PC-9 (cell line): Measurements from ENCODE around the gene EHMT1. TPM values are rescaled to one million over a fixed set of nuclear protein-coding genes. Genes with fewer than 3 reads are reported as not detected.

ENCODE experiments used
- BruUV-seq: library from RNA; stranded (reverse); fragments of 400-500 nt; replicated peaks from 2 replicates; lab custom pipeline; 2021; lab: Mats Ljungman, UMichigan
- CTCF ChIA-PET: fragments of 300-600 bp; sonication (Branson Sonifier 250); formaldehyde crosslinking; loops from one replicate; lab custom pipeline; 2022; ENCODE audit warnings: antibody characterized with exemption; lab: Charles Lee
- POLR2A ChIA-PET: fragments of 300-600 bp; sonication (Branson Sonifier 250); formaldehyde crosslinking; loops from one replicate; lab custom pipeline; 2022; ENCODE audit warnings: antibody characterized with exemption; ENCODE audit not compliant: unreplicated experiment; lab: Charles Lee
- DNase-seq, 2 experiments: peaks; one replicate each; pipeline versions ENCODE4 v3.0.0 to v3.0.0-alpha.2; 2015 to 2022; ENCODE audit warnings: mixed read lengths in 1 of 2
- H2AFZ ChIP-seq: fragments of 200-600 bp; sonication (generic); 2 replicates; pipeline ENCODE4 v1.8.1; 2017; ENCODE audit warnings: antibody characterized with exemption
- H3F3A ChIP-seq: fragments of 200-600 bp; sonication (generic); 2 replicates; pipeline ENCODE4 v1.8.1; 2017; ENCODE audit warnings: antibody characterized with exemption, mild to moderate bottlenecking, low read depth; ENCODE audit not compliant: insufficient read depth
- H3K27ac ChIP-seq: fragments of 200-600 bp; sonication (generic); 2 replicates; pipeline ENCODE4 v1.6.1; 2016; ENCODE audit warnings: mixed run types
- H3K27me3 ChIP-seq: fragments of 200-600 bp; sonication (generic); 2 replicates; pipeline ENCODE4 v1.6.1; 2016; ENCODE audit warnings: low read depth, mixed run types; ENCODE audit not compliant: insufficient read depth
- H3K36me3 ChIP-seq: fragments of 200-600 bp; sonication (generic); 2 replicates; pipeline ENCODE4 v1.6.1; 2016; ENCODE audit warnings: low read depth, mixed run types
- H3K4me1 ChIP-seq: fragments of 200-600 bp; sonication (generic); replicated peaks from 2 replicates; pipeline ENCODE4 v1.6.1; 2016; ENCODE audit warnings: mixed run types; ENCODE audit not compliant: insufficient read depth
- H3K4me2 ChIP-seq: fragments of 200-600 bp; sonication (generic); 2 replicates; pipeline ENCODE4 v1.6.1; 2017; ENCODE audit warnings: mixed run types
- H3K4me3 ChIP-seq: fragments of 200-600 bp; sonication (generic); 2 replicates; pipeline ENCODE4 v1.6.1; 2016; ENCODE audit warnings: mixed run types
- H3K79me2 ChIP-seq: fragments of 200-600 bp; sonication (generic); 2 replicates; pipeline ENCODE4 v1.6.1; 2017; ENCODE audit warnings: low read depth, mixed run types
- H3K9me2 ChIP-seq: fragments of 200-600 bp; sonication (generic); 2 replicates; pipeline ENCODE4 v1.8.1; 2017; ENCODE audit warnings: mild to moderate bottlenecking; ENCODE audit not compliant: insufficient read depth
- H3K9me3 ChIP-seq: fragments of 200-600 bp; sonication (generic); 2 replicates; pipeline ENCODE4 v1.8.1; 2016; ENCODE audit warnings: low read depth; ENCODE audit not compliant: insufficient read depth
- H4K20me1 ChIP-seq: fragments of 200-600 bp; sonication (generic); 2 replicates; pipeline ENCODE4 v1.8.1; 2017; ENCODE audit not compliant: insufficient read depth
- EZH2 ChIP-seq: fragments of 200-600 bp; sonication (generic); IDR thresholded peaks from 2 replicates; pipeline ENCODE4 v1.8.0; 2017; ENCODE audit warnings: antibody characterized with exemption, low read depth
- intact Hi-C: fragments of 100-400 bp; cut with micrococcal nuclease; formaldehyde crosslinking; loops from one replicate; pipeline ENCODE4 v1.10.0; 2022; ENCODE audit not compliant: unreplicated experiment
- total RNA-seq: library from RNA; stranded (reverse); gene quantifications from 2 replicates; pipeline ENCODE4 v1.2.3, GENCODE V29; 2021
- TF ChIP-seq, protein P1 (sequence below): fragments of 200-600 bp; sonication (generic); conservative IDR thresholded peaks from 2 replicates; pipeline ENCODE4 v1.6.1; 2017; ENCODE audit warnings: mixed run types, antibody characterized with exemption, mild to moderate bottlenecking, moderate library complexity

EHMT1 gene
- total RNA-seq, 1 experiment from 2014 or later: 116 TPM

DNA sequence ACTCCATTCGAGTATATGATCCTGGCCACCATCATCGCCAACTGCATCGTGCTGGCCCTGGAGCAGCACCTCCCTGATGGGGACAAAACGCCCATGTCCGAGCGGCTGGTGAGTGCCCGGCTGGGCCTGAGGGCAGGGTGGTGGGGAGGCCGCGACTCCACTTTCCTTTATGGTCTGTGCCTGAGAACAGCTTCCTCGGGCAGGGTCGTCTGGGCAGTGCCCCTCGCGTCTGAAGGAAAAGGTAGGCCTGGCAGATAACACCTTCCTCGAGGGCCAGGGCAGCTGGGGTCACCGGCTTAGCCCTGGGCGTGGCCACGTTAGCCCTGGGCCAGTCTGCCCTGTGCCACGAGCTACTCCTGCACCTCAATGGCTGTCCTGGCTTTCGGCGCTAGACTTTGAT lies 260.2 kb downstream of the EHMT1 start:
- CTCF ChIA-PET: no interaction called here
- Histone ChIP-seq H3K4me3 (no peak overlapping the region), H3K9me3 (no peaks in the 10 kb centered on the region), H3K4me2 (no peak overlapping the region), H3K27ac (no peak overlapping the region), H4K20me1 (no peaks in the 10 kb centered on the region), H3K4me1 (no peaks in the 10 kb centered on the region), H2AFZ (no peak overlapping the region), H3K36me3 (no peaks in the 10 kb centered on the region), H3K79me2 (no peaks in the 10 kb centered on the region), H3F3A (no peaks in the 10 kb centered on the region), H3K27me3 (peaks cover 34% of the 10 kb centered on the region), H3K9me2 (no peaks in the 10 kb centered on the region)
- TF ChIP-seq, protein P1, sequence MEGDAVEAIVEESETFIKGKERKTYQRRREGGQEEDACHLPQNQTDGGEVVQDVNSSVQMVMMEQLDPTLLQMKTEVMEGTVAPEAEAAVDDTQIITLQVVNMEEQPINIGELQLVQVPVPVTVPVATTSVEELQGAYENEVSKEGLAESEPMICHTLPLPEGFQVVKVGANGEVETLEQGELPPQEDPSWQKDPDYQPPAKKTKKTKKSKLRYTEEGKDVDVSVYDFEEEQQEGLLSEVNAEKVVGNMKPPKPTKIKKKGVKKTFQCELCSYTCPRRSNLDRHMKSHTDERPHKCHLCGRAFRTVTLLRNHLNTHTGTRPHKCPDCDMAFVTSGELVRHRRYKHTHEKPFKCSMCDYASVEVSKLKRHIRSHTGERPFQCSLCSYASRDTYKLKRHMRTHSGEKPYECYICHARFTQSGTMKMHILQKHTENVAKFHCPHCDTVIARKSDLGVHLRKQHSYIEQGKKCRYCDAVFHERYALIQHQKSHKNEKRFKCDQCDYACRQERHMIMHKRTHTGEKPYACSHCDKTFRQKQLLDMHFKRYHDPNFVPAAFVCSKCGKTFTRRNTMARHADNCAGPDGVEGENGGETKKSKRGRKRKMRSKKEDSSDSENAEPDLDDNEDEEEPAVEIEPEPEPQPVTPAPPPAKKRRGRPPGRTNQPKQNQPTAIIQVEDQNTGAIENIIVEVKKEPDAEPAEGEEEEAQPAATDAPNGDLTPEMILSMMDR: no peak
- no peak for TF ChIP-seq EZH2
- POLR2A ChIA-PET: no interaction called here
- BruUV-seq: no TSS peak
- no peak for DNase-seq
- intact Hi-C loops: no loop called here

DNA sequence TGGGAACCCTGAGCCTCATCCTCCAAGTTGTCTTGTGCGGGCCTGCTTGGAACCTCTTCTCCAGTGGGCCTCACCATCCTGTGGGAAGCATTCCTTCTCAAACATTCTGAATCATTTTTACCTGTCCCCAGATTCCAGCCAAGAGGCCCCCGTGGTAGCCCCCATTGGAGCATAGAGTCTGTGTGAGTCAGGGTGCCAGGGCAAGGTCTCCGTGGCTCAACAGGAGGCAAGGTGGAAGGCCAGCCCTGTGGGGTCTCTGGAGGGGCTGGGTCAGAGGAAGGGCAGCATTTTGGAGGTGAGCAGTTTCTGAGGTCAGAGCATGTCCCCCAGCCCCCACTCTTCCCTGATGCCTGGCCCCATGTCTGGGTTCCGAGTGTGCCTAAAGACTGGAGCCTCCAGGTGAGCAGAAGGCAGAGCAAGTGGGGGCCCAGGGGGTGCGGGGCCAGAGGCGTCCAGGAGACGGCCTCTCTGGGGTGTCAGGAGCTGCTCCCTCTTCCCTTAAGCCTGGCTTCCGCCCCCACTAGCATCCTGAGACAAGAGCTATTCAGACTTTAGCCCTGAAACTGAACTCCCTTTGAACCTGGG lies 260.9 kb downstream of the EHMT1 start:
- peaks cover 33% of the 10 kb centered on the region for H3K27me3 ChIP-seq
- no peak overlapping the region for H3K4me3 ChIP-seq
- H3K9me2 ChIP-seq: no peaks in the 10 kb centered on the region
- ChIA-PET CTCF (no interaction called here), POLR2A (no interaction called here)
- no peak overlapping the region for H3K4me2 ChIP-seq
- H2AFZ ChIP-seq: no peak overlapping the region
- H3K4me1 ChIP-seq: no peaks in the 10 kb centered on the region
- intact Hi-C loops: no loop called here
- H4K20me1 ChIP-seq: no peaks in the 10 kb centered on the region
- H3K27ac ChIP-seq: no peak overlapping the region
- no peak for DNase-seq
- no peaks in the 10 kb centered on the region for H3K79me2 ChIP-seq
- H3K36me3 ChIP-seq: no peaks in the 10 kb centered on the region
- no peaks in the 10 kb centered on the region for H3F3A ChIP-seq
- no TSS peak for BruUV-seq
- no peaks in the 10 kb centered on the region for H3K9me3 ChIP-seq
- TF ChIP-seq EZH2: no peak
- TF ChIP-seq, protein P1: no peak

DNA sequence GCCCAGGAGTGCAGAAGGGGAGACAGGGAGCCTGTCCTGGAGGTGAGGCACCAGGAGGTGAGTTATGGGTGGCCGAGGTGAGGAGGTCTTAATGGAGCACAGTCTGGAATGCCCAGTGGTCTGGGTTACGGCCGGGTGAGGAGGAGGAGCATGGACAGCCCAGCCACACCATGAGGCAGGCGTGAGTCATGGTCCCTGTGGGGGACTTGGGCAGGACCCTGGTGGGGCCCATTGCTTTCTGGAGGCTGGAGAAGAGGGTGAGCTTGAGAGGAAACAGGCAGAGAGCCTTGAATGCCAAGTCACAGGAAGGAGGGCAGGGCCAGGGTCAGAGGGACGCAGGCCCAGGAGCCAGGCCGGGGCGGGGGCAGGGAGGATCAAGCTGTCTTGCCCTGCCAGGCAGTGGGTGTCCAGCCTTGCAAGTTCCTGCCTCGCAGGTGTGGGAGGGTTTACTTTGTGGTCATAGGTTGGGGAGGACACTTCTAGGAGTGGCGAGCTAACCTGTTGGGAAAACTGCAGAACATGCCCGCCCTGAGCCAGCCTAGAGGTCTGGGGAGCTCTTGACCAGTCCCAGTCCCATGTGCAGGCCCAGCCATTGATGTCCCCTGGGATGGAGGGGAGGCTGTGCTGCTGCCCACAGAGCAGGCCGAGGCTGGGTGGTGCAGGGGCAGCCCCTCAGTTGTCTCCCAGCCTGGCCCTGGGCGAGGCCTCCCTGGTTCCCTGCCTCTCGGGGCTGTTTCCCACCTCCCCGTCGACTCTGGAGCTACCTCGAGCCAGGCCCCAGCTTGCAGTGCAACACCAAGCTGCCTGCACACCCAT lies 261.6 kb downstream of the EHMT1 start:
- Histone ChIP-seq H3K36me3 (no peaks in the 10 kb centered on the region), H3K4me3 (no peak overlapping the region), H2AFZ (no peak overlapping the region), H4K20me1 (no peaks in the 10 kb centered on the region), H3K27me3 (peaks cover 28% of the 10 kb centered on the region), H3F3A (no peaks in the 10 kb centered on the region), H3K79me2 (no peaks in the 10 kb centered on the region), H3K4me1 (no peaks in the 10 kb centered on the region), H3K9me2 (no peaks in the 10 kb centered on the region), H3K27ac (no peak overlapping the region), H3K4me2 (no peak overlapping the region), H3K9me3 (no peaks in the 10 kb centered on the region)
- POLR2A ChIA-PET: no interaction called here
- BruUV-seq: no TSS peak
- intact Hi-C loops: no loop called here
- TF ChIP-seq EZH2: no peak
- TF ChIP-seq, protein P1: no peak
- CTCF ChIA-PET: no interaction called here
- DNase-seq: no peak
